Measurements from ENCODE around the gene LDLRAD2.

DNA sequence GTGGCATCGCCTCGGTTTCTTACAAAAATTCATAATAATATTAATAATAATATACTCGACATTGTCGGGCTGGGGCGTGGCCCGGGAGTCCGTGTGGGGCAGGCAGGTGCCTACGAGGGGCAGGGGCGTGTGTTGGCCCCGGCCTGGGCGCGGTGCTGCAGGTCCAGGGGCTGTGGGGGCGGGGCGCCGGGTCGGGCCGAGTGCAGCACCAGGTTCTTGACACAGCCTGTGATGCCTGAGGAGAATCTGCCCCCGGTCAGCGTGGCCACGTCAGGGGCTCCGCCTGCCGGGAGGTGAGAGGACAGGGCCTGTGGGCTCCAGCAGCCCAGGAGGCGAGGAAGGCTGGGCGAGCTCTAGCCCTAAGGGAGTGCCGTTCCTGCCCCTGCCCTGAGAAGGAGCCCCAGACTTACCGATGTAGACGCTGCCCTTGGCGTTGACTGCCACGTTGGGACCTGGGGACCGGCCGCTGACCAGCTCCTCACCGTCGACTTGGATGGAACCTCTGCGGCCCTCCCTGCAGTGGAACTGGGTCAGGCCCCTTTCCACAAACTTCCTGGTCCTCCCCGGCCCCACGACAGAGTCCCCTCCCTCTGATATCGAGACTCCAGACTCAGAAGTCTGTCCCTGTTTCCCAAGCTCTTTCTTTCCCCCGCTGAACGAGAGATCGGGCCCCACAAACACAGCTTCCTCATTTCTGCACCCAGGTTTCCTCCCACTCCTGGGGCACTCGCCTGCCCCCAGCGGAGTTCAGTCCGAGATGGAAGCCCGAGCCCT is 11.3 kb downstream of the LDLRAD2 start:
- TF ChIP-seq RAD21 (IDR thresholded peaks at IDR 0.05; ENCODE audit: low read depth) (no peak), ZNF274 (IDR thresholded peaks at IDR 0.05; ENCODE audit: low read depth, low read length) (no peak), POLR2A (IDR thresholded peaks at IDR 0.05; ENCODE audit: borderline replicate concordance, extremely low read depth, insufficient read depth, insufficient read length) (no peak), CTCF (IDR thresholded peaks at IDR 0.05 in 2 of 3, conservative IDR thresholded peaks at IDR 0.05 in 1 of 3; ENCODE audit: borderline replicate concordance in 1 of 3, insufficient read depth in 1 of 3, low read depth in 2 of 3, low read length in 2 of 3) (no peak), EZH2phosphoT487 (IDR thresholded peaks at IDR 0.05; ENCODE audit: borderline replicate concordance) (no peak), MAX (IDR thresholded peaks at IDR 0.05) (no peak), TCF7L2 (IDR thresholded peaks at IDR 0.05; ENCODE audit: borderline replicate concordance, extremely low read depth, insufficient read depth, insufficient read length) (no peak), POLR2AphosphoS5 (IDR thresholded peaks at IDR 0.05; ENCODE audit: low read depth, low read length) (no peak), YY1 (IDR thresholded peaks at IDR 0.05; ENCODE audit: extremely low read depth, insufficient replicate concordance, low read depth, low read length) (no peak), ZFX (IDR thresholded peaks at IDR 0.05) (no peak)
- TF ChIP-seq, protein P1, sequence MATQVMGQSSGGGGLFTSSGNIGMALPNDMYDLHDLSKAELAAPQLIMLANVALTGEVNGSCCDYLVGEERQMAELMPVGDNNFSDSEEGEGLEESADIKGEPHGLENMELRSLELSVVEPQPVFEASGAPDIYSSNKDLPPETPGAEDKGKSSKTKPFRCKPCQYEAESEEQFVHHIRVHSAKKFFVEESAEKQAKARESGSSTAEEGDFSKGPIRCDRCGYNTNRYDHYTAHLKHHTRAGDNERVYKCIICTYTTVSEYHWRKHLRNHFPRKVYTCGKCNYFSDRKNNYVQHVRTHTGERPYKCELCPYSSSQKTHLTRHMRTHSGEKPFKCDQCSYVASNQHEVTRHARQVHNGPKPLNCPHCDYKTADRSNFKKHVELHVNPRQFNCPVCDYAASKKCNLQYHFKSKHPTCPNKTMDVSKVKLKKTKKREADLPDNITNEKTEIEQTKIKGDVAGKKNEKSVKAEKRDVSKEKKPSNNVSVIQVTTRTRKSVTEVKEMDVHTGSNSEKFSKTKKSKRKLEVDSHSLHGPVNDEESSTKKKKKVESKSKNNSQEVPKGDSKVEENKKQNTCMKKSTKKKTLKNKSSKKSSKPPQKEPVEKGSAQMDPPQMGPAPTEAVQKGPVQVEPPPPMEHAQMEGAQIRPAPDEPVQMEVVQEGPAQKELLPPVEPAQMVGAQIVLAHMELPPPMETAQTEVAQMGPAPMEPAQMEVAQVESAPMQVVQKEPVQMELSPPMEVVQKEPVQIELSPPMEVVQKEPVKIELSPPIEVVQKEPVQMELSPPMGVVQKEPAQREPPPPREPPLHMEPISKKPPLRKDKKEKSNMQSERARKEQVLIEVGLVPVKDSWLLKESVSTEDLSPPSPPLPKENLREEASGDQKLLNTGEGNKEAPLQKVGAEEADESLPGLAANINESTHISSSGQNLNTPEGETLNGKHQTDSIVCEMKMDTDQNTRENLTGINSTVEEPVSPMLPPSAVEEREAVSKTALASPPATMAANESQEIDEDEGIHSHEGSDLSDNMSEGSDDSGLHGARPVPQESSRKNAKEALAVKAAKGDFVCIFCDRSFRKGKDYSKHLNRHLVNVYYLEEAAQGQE (IDR thresholded peaks at IDR 0.05; ENCODE audit: low read depth): no peak

Measured in HCT116 (cell line).